A549 (cell line): Measurements from ENCODE around the gene PTHLH. TPM values are rescaled to one million over a fixed set of nuclear protein-coding genes. Genes with fewer than 3 reads are reported as not detected.
A peak's percentile ranks its signal among the peaks of the same experiment; 100 is the strongest.

Source experiments
- ATAC-seq, 2 experiments: fragments of 200-7000 bp in 1 of 2; fragments of >200 bp in 1 of 2; cut with Nextera tagmentation in 1 of 2; cut with Tn5 transposase in 1 of 2; 3 replicates each; pipeline versions ENCODE4 v1.8.0 to v1.9.1; 2018 to 2020; ENCODE audit warnings: mild to moderate bottlenecking in 1 of 2, moderate library complexity in 1 of 2
- CTCF ChIA-PET: fragments of 300-600 bp; sonication (Branson Sonifier 250); formaldehyde crosslinking; extraction: SDS; loops from one replicate; lab custom pipeline; 2021; ENCODE audit warnings: antibody characterized with exemption, inconsistent platforms; lab: Yijun Ruan, JAX
- POLR2A ChIA-PET: fragments of 350-600 bp; formaldehyde crosslinking; extraction: SDS; loops from one replicate; lab custom pipeline; 2021; ENCODE audit warnings: antibody characterized with exemption, inconsistent platforms; lab: Yijun Ruan, JAX
- DNase-seq, 2 experiments: peaks; one replicate each; pipeline versions ENCODE4 v3.0.0 to v3.0.0-alpha.2; 2011 to 2016; ENCODE audit warnings: low read depth in 1 of 2, low spot score in 1 of 2
- FAIRE-seq: peaks from 2 replicates; lab custom pipeline; 2011; peaks lifted over from hg19 to GRCh38; lab: Jason Lieb, UNC
- H3K27ac ChIP-seq, 2 experiments: fragments of >200 bp; sonication (Bioruptor Twin); formaldehyde crosslinking; 3 replicates each; pipeline ENCODE4 v1.5.1; 2016 to 2017
- H3K4me1 ChIP-seq: fragments of >200 bp; sonication (Bioruptor Twin); formaldehyde crosslinking; 3 replicates; pipeline ENCODE4 v1.6.1; 2016
- H3K4me2 ChIP-seq: fragments of >200 bp; sonication (Bioruptor Twin); formaldehyde crosslinking; 3 replicates; pipeline ENCODE4 v1.6.1; 2016
- H3K4me3 ChIP-seq: fragments of >200 bp; sonication (Bioruptor Twin); formaldehyde crosslinking; 3 replicates; pipeline ENCODE4 v1.5.1; 2016
- H3K9me3 ChIP-seq: fragments of >200 bp; sonication (Bioruptor Twin); formaldehyde crosslinking; 3 replicates; pipeline ENCODE4 v1.6.1; 2016
- BHLHE40 ChIP-seq: IDR thresholded peaks from 2 replicates; pipeline ENCODE4 v1.6.1; 2012; ENCODE audit warnings: low read depth, low read length, inconsistent platforms
- CEBPB ChIP-seq, 2 experiments: fragments of >200 bp in 1 of 2; sonication (Bioruptor Twin) in 1 of 2; formaldehyde crosslinking in 1 of 2; IDR thresholded peaks; 2 replicates each; pipeline ENCODE4 v1.6.1; 2012 to 2016
- EP300 ChIP-seq, 2 experiments: fragments of >200 bp; sonication (Bioruptor Twin); formaldehyde crosslinking; IDR thresholded peaks; 2 replicates in 1 of 2; 3 replicates in 1 of 2; pipeline ENCODE4 v1.6.1; 2016 to 2017
- FOSB ChIP-seq: fragments of 250-450 bp; sonication (Bioruptor Pico); IDR thresholded peaks from 2 replicates; pipeline ENCODE4 v1.5.0; 2020; ENCODE audit warnings: mild to moderate bottlenecking, moderate library complexity
- HDAC2 ChIP-seq: fragments of 200-600 bp; sonication (generic); IDR thresholded peaks from 2 replicates; pipeline ENCODE4 v1.6.1; 2016
- HEYL ChIP-seq: fragments of 250-450 bp; sonication (Bioruptor Pico); IDR thresholded peaks from 2 replicates; pipeline ENCODE4 v1.8.0; 2021; ENCODE audit warnings: mild to moderate bottlenecking, moderate library complexity
- JUN ChIP-seq, 2 experiments: fragments of >200 bp; sonication (Bioruptor Twin); formaldehyde crosslinking; IDR thresholded peaks; 2 replicates in 1 of 2; 3 replicates in 1 of 2; pipeline ENCODE4 v1.6.1; 2016 to 2017
- KDM1A ChIP-seq: fragments of 200-600 bp; sonication (generic); IDR thresholded peaks from 2 replicates; pipeline ENCODE4 v1.6.1; 2016; ENCODE audit warnings: low read depth, mild to moderate bottlenecking
- KDM5A ChIP-seq: fragments of 200-600 bp; sonication (generic); IDR thresholded peaks from 2 replicates; pipeline ENCODE4 v1.6.1; 2016; ENCODE audit warnings: antibody characterized with exemption, mild to moderate bottlenecking
- MAFK ChIP-seq: fragments of 450-650 bp; IDR thresholded peaks from 2 replicates; pipeline ENCODE4 v1.6.1; 2014; ENCODE audit not compliant: partially characterized antibody
- NFE2L2 ChIP-seq: fragments of 150-350 bp; conservative IDR thresholded peaks from 2 replicates; pipeline ENCODE4 v1.6.1; 2014; ENCODE audit warnings: low read length
- NR3C1 ChIP-seq: fragments of >200 bp; sonication (Bioruptor Twin); formaldehyde crosslinking; IDR thresholded peaks from 3 replicates; pipeline ENCODE4 v1.6.1; 2017
- PHF8 ChIP-seq: fragments of 200-600 bp; sonication (generic); IDR thresholded peaks from 2 replicates; pipeline ENCODE4 v1.6.1; 2016; ENCODE audit warnings: low read depth, mild to moderate bottlenecking, antibody characterized with exemption, moderate library complexity, borderline replicate concordance
- RARB ChIP-seq: fragments of 250-450 bp; sonication (Bioruptor Pico); IDR thresholded peaks from 2 replicates; pipeline ENCODE4 v1.8.0; 2021; ENCODE audit warnings: mild to moderate bottlenecking, moderate library complexity
- SMC3 ChIP-seq: fragments of >200 bp; sonication (Bioruptor Twin); formaldehyde crosslinking; IDR thresholded peaks from 3 replicates; pipeline ENCODE4 v1.6.1; 2018; ENCODE audit warnings: inconsistent platforms
- TFCP2L1 ChIP-seq: fragments of 250-450 bp; sonication (Bioruptor Pico); IDR thresholded peaks from 2 replicates; pipeline ENCODE4 v1.5.0; 2021; ENCODE audit warnings: mild to moderate bottlenecking
- TP53 ChIP-seq: fragments of 250-450 bp; sonication (Bioruptor Pico); IDR thresholded peaks from 2 replicates; pipeline ENCODE4 v1.5.0; 2021; ENCODE audit warnings: mild to moderate bottlenecking, moderate library complexity
- ZFP36 ChIP-seq: fragments of 450-650 bp; IDR thresholded peaks from 2 replicates; pipeline ENCODE4 v1.6.1; 2014; ENCODE audit warnings: borderline replicate concordance; ENCODE audit not compliant: partially characterized antibody
- WGBS: methylation state at CpG from one replicate; pipeline ENCODE4 v1.1.6; 2017; ENCODE audit errors: missing lambda C conversion rate; 5-methylcytosine and 5-hydroxymethylcytosine counted together
- polyA plus RNA-seq, 4 experiments: library from polyadenylated mRNA; depleted of rRNA in 3 of 4; stranded (reverse); fragments of >200 nt; fragmentation: RNase III in 1 of 4; extraction: RNeasy Plus Mini Kit Qiagen cat#74134 plus additional on column Dnase treatment in 1 of 4; gene quantifications; 2 replicates in 3 of 4; 3 replicates in 1 of 4; pipeline ENCODE4 v1.2.3, GENCODE V29; 2011 to 2017
- TF ChIP-seq, protein P1 (sequence below): fragments of >200 bp; sonication (Bioruptor Twin); formaldehyde crosslinking; IDR thresholded peaks from 3 replicates; pipeline ENCODE4 v1.5.1; 2016
- TF ChIP-seq, protein P2 (sequence below): IDR thresholded peaks from 2 replicates; pipeline ENCODE4 v1.6.1; 2012
- TF ChIP-seq, protein P3 (sequence below): fragments of 250-450 bp; sonication (Bioruptor Pico); IDR thresholded peaks from 2 replicates; pipeline ENCODE4 v1.5.0; 2021; ENCODE audit warnings: mild to moderate bottlenecking, moderate library complexity, borderline replicate concordance
- TF ChIP-seq, protein P4 (sequence below): fragments of 200-600 bp; sonication (generic); IDR thresholded peaks from 2 replicates; pipeline ENCODE4 v1.6.1; 2016; ENCODE audit warnings: antibody characterized with exemption, mild to moderate bottlenecking, moderate library complexity
- TF ChIP-seq, protein P5 (sequence below): IDR thresholded peaks from 2 replicates; pipeline ENCODE4 v1.6.1; 2012; ENCODE audit warnings: low read depth, borderline replicate concordance
- TF ChIP-seq, protein P6 (sequence below): fragments of 150-350 bp; IDR thresholded peaks from 2 replicates; pipeline ENCODE4 v1.6.1; 2014; ENCODE audit warnings: low read depth, mild to moderate bottlenecking, low read length

The PTHLH gene
- polyA plus RNA-seq, 2 of the 4 experiments (the other 2 are of a cell fraction): 10.9 to 27.9 TPM

DNA sequence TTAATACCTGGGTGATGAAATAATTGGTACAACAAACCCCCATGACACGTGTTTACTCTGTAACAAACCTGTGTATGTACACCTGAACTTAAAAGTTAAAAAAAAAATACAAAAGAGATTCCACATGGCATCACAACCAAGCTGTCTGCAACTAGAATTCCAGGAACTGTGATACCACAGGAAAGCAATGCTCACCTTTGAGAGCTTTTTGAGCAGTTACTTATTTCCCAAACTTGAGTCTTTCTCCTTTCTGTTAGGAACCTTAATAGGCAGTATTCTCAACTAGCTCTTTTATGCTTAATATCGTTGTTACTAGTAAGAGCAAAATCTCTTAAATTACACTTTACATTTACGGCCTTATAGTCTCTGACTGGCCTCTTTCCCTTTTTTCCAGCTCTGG lies 15.2 kb downstream of the PTHLH start:
- no peak overlapping the region for H3K4me3 ChIP-seq
- ChIA-PET CTCF (interaction anchor here (0.9 to 1.7 kb wide), 2 partner anchors 17 to 221 kb away, joined by 3 to 6 read pairs; no protein-coding TSS in a partner anchor), POLR2A (no interaction called here)
- WGBS: 65% methylated on average over 3 of the region's 3 CpGs
- TF ChIP-seq RARB (CRISPR knock-in tag) (no peak), EP300 (IDR thresholded peaks at IDR 0.05) (no peak), FOSB (peak; percentile 45; the same call in 1 of the 2 replicates)
- H3K27ac ChIP-seq: no peak overlapping the region
- H3K4me2 ChIP-seq: no peak overlapping the region
- DNase-seq (no peak), ATAC-seq (no peak), FAIRE-seq (no peak)
- H3K4me1 ChIP-seq: no peaks in the 10 kb centered on the region
- H3K9me3 ChIP-seq: no peaks in the 10 kb centered on the region

DNA sequence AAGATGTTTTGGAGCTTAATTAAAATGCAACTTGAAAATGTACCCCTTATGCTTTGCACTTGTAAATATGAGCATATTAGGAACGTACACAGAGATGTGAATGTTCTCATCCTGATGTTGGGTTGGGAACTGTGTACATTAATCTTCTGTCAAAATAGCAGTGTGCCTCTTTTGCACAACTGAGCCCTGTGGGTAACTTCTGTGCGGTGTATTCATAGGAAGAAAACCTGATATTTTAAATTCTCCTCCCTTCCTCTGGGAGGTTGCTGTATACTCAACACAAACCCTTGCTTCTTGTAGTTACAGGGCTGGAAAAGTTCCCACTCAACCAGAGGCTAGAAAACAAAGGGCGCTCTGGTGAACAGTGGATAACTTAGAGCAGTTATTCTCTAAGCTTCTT lies 18.7 kb downstream of the PTHLH start:
- Histone ChIP-seq H3K4me2 (no peak overlapping the region), H3K27ac (no peak overlapping the region), H3K4me3 (no peak overlapping the region), H3K9me3 (no peaks in the 10 kb centered on the region), H3K4me1 (no peaks in the 10 kb centered on the region)
- FAIRE-seq (no peak), ATAC-seq (no peak), DNase-seq (no peak)
- ChIA-PET CTCF (no interaction called here), POLR2A (no interaction called here)
- TF ChIP-seq FOSB (no peak), EP300 (IDR thresholded peaks at IDR 0.05) (no peak), TFCP2L1 (CRISPR knock-in tag) (no peak), PHF8 (no peak), HEYL (CRISPR knock-in tag) (no peak), ZFP36 (no peak), NR3C1 (no peak), TP53 (CRISPR knock-in tag) (no peak), BHLHE40 (no peak), CEBPB (IDR thresholded peaks at IDR 0.05) (no peak), KDM1A (no peak)
- TF ChIP-seq, protein P1, sequence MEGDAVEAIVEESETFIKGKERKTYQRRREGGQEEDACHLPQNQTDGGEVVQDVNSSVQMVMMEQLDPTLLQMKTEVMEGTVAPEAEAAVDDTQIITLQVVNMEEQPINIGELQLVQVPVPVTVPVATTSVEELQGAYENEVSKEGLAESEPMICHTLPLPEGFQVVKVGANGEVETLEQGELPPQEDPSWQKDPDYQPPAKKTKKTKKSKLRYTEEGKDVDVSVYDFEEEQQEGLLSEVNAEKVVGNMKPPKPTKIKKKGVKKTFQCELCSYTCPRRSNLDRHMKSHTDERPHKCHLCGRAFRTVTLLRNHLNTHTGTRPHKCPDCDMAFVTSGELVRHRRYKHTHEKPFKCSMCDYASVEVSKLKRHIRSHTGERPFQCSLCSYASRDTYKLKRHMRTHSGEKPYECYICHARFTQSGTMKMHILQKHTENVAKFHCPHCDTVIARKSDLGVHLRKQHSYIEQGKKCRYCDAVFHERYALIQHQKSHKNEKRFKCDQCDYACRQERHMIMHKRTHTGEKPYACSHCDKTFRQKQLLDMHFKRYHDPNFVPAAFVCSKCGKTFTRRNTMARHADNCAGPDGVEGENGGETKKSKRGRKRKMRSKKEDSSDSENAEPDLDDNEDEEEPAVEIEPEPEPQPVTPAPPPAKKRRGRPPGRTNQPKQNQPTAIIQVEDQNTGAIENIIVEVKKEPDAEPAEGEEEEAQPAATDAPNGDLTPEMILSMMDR: no peak
- TF ChIP-seq, protein P2, sequence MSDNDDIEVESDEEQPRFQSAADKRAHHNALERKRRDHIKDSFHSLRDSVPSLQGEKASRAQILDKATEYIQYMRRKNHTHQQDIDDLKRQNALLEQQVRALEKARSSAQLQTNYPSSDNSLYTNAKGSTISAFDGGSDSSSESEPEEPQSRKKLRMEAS: no peak
- TF ChIP-seq, protein P3, sequence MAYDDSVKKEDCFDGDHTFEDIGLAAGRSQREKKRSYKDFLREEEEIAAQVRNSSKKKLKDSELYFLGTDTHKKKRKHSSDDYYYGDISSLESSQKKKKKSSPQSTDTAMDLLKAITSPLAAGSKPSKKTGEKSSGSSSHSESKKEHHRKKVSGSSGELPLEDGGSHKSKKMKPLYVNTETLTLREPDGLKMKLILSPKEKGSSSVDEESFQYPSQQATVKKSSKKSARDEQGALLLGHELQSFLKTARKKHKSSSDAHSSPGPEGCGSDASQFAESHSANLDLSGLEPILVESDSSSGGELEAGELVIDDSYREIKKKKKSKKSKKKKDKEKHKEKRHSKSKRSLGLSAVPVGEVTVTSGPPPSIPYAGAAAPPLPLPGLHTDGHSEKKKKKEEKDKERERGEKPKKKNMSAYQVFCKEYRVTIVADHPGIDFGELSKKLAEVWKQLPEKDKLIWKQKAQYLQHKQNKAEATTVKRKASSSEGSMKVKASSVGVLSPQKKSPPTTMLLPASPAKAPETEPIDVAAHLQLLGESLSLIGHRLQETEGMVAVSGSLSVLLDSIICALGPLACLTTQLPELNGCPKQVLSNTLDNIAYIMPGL (CRISPR knock-in tag): no peak
- TF ChIP-seq, protein P4, sequence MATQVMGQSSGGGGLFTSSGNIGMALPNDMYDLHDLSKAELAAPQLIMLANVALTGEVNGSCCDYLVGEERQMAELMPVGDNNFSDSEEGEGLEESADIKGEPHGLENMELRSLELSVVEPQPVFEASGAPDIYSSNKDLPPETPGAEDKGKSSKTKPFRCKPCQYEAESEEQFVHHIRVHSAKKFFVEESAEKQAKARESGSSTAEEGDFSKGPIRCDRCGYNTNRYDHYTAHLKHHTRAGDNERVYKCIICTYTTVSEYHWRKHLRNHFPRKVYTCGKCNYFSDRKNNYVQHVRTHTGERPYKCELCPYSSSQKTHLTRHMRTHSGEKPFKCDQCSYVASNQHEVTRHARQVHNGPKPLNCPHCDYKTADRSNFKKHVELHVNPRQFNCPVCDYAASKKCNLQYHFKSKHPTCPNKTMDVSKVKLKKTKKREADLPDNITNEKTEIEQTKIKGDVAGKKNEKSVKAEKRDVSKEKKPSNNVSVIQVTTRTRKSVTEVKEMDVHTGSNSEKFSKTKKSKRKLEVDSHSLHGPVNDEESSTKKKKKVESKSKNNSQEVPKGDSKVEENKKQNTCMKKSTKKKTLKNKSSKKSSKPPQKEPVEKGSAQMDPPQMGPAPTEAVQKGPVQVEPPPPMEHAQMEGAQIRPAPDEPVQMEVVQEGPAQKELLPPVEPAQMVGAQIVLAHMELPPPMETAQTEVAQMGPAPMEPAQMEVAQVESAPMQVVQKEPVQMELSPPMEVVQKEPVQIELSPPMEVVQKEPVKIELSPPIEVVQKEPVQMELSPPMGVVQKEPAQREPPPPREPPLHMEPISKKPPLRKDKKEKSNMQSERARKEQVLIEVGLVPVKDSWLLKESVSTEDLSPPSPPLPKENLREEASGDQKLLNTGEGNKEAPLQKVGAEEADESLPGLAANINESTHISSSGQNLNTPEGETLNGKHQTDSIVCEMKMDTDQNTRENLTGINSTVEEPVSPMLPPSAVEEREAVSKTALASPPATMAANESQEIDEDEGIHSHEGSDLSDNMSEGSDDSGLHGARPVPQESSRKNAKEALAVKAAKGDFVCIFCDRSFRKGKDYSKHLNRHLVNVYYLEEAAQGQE: no peak
- 73% methylated on average over 3 of the region's 3 CpGs for WGBS

DNA sequence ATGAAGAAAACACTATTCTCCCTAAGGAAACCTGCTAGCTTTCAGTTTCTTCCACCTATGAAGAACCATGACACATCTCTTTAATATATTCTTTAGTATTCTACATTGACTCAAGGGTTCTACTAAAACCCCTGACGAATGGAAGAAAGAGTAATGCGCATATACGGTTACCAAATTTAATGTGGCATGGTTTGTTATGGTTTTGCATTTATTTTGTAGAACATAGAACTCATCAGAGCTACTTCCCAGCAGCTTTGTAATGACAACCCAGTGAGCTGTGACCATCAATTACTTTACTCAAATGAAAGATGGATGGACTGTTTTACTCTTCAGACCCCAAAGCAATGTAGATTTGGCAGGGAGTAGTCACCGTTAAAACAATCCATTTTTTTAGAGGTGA lies 19.2 kb downstream of the PTHLH start:
- H3K27ac ChIP-seq: no peak overlapping the region
- H3K9me3 ChIP-seq: no peaks in the 10 kb centered on the region
- ChIA-PET POLR2A (no interaction called here), CTCF (no interaction called here)
- H3K4me2 ChIP-seq: no peak overlapping the region
- WGBS: 79% methylated on average over 4 of the region's 4 CpGs
- FAIRE-seq: no peak
- DNase-seq: no peak
- no peaks in the 10 kb centered on the region for H3K4me1 ChIP-seq
- no peak for ATAC-seq
- no peak overlapping the region for H3K4me3 ChIP-seq
- TF ChIP-seq NFE2L2 (no peak), MAFK (no peak), JUN (IDR thresholded peaks at IDR 0.05) (no peak), SMC3 (no peak), HDAC2 (no peak), KDM5A (no peak)
- TF ChIP-seq, protein P5, sequence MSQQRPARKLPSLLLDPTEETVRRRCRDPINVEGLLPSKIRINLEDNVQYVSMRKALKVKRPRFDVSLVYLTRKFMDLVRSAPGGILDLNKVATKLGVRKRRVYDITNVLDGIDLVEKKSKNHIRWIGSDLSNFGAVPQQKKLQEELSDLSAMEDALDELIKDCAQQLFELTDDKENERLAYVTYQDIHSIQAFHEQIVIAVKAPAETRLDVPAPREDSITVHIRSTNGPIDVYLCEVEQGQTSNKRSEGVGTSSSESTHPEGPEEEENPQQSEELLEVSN: no peak
- TF ChIP-seq, protein P6, sequence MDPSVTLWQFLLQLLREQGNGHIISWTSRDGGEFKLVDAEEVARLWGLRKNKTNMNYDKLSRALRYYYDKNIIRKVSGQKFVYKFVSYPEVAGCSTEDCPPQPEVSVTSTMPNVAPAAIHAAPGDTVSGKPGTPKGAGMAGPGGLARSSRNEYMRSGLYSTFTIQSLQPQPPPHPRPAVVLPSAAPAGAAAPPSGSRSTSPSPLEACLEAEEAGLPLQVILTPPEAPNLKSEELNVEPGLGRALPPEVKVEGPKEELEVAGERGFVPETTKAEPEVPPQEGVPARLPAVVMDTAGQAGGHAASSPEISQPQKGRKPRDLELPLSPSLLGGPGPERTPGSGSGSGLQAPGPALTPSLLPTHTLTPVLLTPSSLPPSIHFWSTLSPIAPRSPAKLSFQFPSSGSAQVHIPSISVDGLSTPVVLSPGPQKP: no peak
- TF ChIP-seq, protein P3 (CRISPR knock-in tag): no peak
